Measurements from ENCODE around the gene TDRD6. TPM values are rescaled to one million over a fixed set of nuclear protein-coding genes. Genes with fewer than 3 reads are reported as not detected.
"Not testable (repeated sequence)": the region's sequence is repeated elsewhere in the genome, so short reads cannot be mapped to it uniquely, and the experiment has no call there.

TDRD6 gene, protein sequence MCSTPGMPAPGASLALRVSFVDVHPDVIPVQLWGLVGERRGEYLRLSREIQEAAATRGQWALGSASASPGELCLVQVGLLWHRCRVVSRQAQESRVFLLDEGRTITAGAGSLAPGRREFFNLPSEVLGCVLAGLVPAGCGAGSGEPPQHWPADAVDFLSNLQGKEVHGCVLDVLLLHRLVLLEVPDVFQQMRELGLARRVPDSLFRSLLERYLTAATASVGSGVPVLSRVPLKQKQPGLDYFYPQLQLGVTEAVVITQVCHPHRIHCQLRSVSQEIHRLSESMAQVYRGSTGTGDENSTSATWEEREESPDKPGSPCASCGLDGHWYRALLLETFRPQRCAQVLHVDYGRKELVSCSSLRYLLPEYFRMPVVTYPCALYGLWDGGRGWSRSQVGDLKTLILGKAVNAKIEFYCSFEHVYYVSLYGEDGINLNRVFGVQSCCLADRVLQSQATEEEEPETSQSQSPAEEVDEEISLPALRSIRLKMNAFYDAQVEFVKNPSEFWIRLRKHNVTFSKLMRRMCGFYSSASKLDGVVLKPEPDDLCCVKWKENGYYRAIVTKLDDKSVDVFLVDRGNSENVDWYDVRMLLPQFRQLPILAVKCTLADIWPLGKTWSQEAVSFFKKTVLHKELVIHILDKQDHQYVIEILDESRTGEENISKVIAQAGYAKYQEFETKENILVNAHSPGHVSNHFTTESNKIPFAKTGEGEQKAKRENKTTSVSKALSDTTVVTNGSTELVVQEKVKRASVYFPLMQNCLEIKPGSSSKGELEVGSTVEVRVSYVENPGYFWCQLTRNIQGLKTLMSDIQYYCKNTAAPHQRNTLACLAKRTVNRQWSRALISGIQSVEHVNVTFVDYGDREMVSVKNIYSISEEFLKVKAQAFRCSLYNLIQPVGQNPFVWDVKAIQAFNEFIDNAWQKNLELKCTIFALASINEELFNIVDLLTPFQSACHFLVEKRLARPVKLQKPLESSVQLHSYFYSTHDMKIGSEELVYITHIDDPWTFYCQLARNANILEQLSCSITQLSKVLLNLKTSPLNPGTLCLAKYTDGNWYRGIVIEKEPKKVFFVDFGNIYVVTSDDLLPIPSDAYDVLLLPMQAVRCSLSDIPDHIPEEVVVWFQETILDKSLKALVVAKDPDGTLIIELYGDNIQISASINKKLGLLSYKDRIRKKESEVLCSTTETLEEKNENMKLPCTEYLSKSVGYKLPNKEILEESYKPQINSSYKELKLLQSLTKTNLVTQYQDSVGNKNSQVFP (N-terminal part only)
- total RNA-seq = 1 to 10 TPM in 1 of 2 donors, under 1 TPM in 1; 0.44 to 1.2 TPM
- polyA plus RNA-seq (ENCODE audit: insufficient read length in 2 of 2) = 1 to 10 TPM; 3.4 to 3.8 TPM
- long read RNA-seq, donor 1 = 0 reads
- long read RNA-seq, donor 2 = 0 reads
- long read RNA-seq, donor 3 = 0 reads
- long read RNA-seq, donor 4 = 0 reads

DNA sequence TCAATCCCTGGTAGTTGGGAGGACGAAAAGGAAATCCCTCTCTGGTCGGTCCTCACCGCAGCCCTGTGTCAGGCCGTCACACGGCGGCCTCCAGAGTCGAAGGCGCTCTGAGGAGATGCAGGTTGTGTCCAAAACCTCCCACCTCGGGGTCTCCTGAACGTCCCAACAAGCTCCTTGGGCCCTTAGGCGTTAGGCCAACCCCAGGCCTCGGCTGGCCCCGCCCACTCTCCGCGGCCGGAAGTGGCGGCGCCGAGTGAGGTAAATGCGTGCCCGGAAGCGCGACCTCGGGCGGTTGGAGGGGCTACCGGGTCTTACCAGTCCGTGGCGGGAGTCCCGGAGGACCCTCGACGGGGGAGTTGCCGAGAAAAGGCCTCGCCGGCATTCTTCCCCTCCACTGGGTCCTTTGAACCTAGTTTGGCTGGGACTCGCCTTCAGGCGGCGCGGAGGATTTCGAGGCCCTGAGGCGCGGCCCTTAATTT is at the start of gene TDRD6:
TSS of gene TDRD6 (plus strand) at position 267 of the 479 bp plus-strand sequence. CDS start 244 bp downstream, outside the sequence.
- DNase-seq (ENCODE audit: low read depth in 4 of 6, low spot score in 6 of 6) = no peak
- Histone ChIP-seq H3K9me3 (ENCODE audit: control insufficient read depth, insufficient read depth, low read length) (no peaks in the 10 kb centered on the region), H3K4me1 (ENCODE audit: control insufficient read depth, insufficient read depth, low read length) (no peaks in the 10 kb centered on the region), H3K36me3 (ENCODE audit: control insufficient read depth, insufficient read depth, low read length) (peaks cover 12% of the 10 kb centered on the region), H3K4me3 (ENCODE audit: low read depth, low read length) (no peak within 1 kb of the TSS), H3K27me3 (ENCODE audit: control insufficient read depth, insufficient read depth, low read length) (no peaks in the 10 kb centered on the region), H3K27ac (ENCODE audit: low read depth, low read length) (no peak within 1 kb of the TSS)
- WGBS (ENCODE audit: insufficient coverage) = 93% methylated on average over 41 of the region's 41 CpGs

DNA sequence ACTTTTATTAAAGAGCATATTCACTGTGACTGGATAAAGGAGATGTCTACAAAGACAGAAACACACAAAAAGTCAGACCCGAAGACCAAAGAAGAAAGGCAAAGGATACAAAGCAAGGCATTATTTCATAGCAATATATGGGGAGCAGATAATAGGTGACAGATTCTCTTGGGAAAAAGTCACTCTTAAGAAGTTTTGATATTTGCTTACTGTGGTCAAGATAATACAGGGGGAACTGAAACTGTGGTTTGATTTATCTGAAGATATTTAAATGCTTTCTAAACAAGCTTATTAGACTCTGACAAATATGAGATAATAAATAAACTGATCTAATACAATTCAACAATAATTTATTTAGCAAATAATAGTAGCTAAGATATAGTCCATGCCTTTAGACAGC is 49.8 kb upstream of the TDRD6 start:
- no peak overlapping the region for H3K27ac ChIP-seq (ENCODE audit: low read depth, low read length)
- DNase-seq (ENCODE audit: low read depth in 4 of 6, low spot score in 6 of 6) = no peak
- no peak overlapping the region for H3K4me3 ChIP-seq (ENCODE audit: low read depth, low read length)
- H3K9me3 ChIP-seq (ENCODE audit: control insufficient read depth, insufficient read depth, low read length) = no peaks in the 10 kb centered on the region
- H3K36me3 ChIP-seq (ENCODE audit: control insufficient read depth, insufficient read depth, low read length) = no peaks in the 10 kb centered on the region
- H3K4me1 ChIP-seq (ENCODE audit: control insufficient read depth, insufficient read depth, low read length) = no peaks in the 10 kb centered on the region
- WGBS (ENCODE audit: insufficient coverage) = no CpG with 5 or more reads among the region's 1 CpG
- no peaks in the 10 kb centered on the region for H3K27me3 ChIP-seq (ENCODE audit: control insufficient read depth, insufficient read depth, low read length)

DNA sequence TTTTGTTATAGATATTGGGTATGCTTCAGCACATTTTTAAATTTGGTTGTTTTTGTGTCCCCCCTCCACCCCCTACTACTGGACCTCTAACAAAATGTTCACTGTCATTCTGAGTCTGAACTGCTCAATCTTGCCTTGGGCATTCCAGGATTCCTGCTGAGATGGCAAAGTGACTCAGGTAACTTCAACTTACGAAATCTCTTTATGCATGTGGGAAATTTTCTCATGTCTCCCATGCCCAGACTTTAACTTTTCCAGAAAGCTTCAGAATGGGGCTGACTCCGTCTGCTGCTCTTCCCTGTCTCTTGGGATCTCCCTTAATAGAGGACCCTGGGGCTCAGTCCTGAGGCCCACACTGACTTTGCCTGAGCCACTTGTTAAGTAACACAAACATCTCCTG is 49.0 kb upstream of the TDRD6 start:
- 83% methylated on average over 2 of the region's 2 CpGs for WGBS (ENCODE audit: insufficient coverage)

DNA sequence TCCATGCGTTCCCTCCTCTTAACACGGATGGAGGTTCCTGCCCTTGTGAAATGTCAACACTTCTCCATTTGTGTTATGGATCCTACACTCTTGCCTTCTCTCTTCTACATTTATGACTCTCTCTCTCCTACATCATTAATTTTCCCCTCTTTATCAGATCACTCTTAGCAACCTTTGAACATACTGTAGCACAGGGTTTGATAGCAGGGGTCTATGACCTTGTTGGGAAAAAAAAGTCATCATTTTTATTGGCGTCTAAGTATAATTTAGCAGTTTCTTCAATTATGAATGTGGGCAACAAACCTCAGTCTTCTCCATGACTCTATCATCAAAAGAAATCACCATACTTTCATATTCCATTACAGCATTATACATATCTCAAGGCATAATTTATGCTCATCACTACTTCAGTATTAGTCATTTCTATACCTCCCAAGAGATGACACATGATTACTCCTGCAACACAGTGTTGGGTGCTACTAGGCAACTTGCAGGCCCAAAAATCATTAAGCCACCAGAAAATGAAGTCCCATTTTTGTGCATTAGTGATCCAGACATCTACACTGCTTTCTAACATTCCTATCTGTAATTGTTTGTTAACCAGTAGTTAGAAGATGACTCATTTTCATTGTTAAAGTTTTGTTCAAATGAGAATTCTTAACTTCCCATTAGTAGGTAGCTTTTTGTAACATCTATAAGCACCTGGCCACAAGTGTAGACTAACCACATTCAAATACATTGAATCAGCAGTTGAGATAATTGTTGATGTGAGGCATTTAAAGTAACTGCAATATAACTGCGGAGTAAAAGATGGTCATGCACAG is 44.5 kb upstream of the TDRD6 start:
- no peak overlapping the region for H3K27ac ChIP-seq (ENCODE audit: low read depth, low read length)
- WGBS (ENCODE audit: insufficient coverage) = 85% methylated on average over 2 of the region's 4 CpGs
- DNase-seq (ENCODE audit: low read depth in 4 of 6, low spot score in 6 of 6) = no peak
- H3K36me3 ChIP-seq (ENCODE audit: control insufficient read depth, insufficient read depth, low read length) = no peaks in the 10 kb centered on the region
- no peaks in the 10 kb centered on the region for H3K4me1 ChIP-seq (ENCODE audit: control insufficient read depth, insufficient read depth, low read length)
- no peak overlapping the region for H3K4me3 ChIP-seq (ENCODE audit: low read depth, low read length)
- H3K9me3 ChIP-seq (ENCODE audit: control insufficient read depth, insufficient read depth, low read length) = no peaks in the 10 kb centered on the region
- no peaks in the 10 kb centered on the region for H3K27me3 ChIP-seq (ENCODE audit: control insufficient read depth, insufficient read depth, low read length)

More for the DNA sequence above, 49.0 kb upstream of the TDRD6 start:
- Histone ChIP-seq H3K36me3 (ENCODE audit: control insufficient read depth, insufficient read depth, low read length) (no peaks in the 10 kb centered on the region), H3K27me3 (ENCODE audit: control insufficient read depth, insufficient read depth, low read length) (no peaks in the 10 kb centered on the region), H3K27ac (ENCODE audit: low read depth, low read length) (no peak overlapping the region), H3K9me3 (ENCODE audit: control insufficient read depth, insufficient read depth, low read length) (no peaks in the 10 kb centered on the region), H3K4me3 (ENCODE audit: low read depth, low read length) (no peak overlapping the region), H3K4me1 (ENCODE audit: control insufficient read depth, insufficient read depth, low read length) (no peaks in the 10 kb centered on the region)
- no peak for DNase-seq (ENCODE audit: low read depth in 4 of 6, low spot score in 6 of 6)

DNA sequence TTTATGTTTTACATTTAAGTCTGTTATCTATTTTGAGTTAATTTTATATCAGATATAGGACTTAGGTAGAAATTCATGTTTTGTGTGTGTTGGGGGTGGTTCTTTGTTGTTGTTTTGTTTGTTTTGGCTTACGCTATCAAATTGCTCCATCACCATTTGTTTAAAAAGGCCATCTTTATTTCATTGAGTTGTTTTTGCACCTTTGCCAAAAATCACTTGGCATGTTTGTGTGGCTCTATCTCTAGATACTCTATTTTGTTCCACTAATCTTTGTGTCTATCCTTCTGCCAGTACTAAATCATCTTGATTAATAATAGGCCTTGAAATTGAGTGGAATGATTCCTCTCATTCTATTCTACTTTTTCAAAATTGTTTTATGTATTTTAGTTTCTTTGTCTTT is 42.4 kb upstream of the TDRD6 start:
- H3K9me3 ChIP-seq (ENCODE audit: control insufficient read depth, insufficient read depth, low read length) = no peaks in the 10 kb centered on the region
- DNase-seq (ENCODE audit: low read depth in 4 of 6, low spot score in 6 of 6) = no peak
- H3K27ac ChIP-seq (ENCODE audit: low read depth, low read length) = no peak overlapping the region
- H3K36me3 ChIP-seq (ENCODE audit: control insufficient read depth, insufficient read depth, low read length) = no peaks in the 10 kb centered on the region
- no peaks in the 10 kb centered on the region for H3K27me3 ChIP-seq (ENCODE audit: control insufficient read depth, insufficient read depth, low read length)
- no CpG with 5 or more reads among the region's 1 CpG for WGBS (ENCODE audit: insufficient coverage)
- no peaks in the 10 kb centered on the region for H3K4me1 ChIP-seq (ENCODE audit: control insufficient read depth, insufficient read depth, low read length)
- no peak overlapping the region for H3K4me3 ChIP-seq (ENCODE audit: low read depth, low read length)

DNA sequence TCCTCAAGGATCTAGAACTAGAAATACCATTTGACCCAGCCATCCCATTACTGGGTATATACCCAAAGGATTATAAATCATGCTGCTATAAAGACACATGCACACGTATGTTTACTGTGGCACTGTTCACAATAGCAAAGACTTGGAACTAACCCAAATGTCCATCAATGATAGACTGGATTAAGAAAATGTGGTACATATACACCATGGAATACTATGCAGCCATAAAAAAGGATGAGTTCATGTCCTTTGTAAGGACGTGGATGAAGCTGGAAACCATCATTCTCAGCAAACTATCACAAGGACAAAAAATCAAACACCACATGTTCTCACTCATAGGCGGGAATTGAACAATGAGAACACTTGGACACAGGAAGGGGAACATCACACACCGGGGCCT is 39.6 kb upstream of the TDRD6 start:
- not testable (repeated sequence) for H3K4me3 ChIP-seq (ENCODE audit: low read depth, low read length); DNase-seq (ENCODE audit: low read depth in 4 of 6, low spot score in 6 of 6); H3K27ac ChIP-seq (ENCODE audit: low read depth, low read length); H3K9me3 ChIP-seq (ENCODE audit: control insufficient read depth, insufficient read depth, low read length); H3K4me1 ChIP-seq (ENCODE audit: control insufficient read depth, insufficient read depth, low read length); H3K27me3 ChIP-seq (ENCODE audit: control insufficient read depth, insufficient read depth, low read length); H3K36me3 ChIP-seq (ENCODE audit: control insufficient read depth, insufficient read depth, low read length)
- whole genome bisulfite sequencing (ENCODE audit: insufficient coverage) = no CpG with 5 or more reads among the region's 4 CpGs

DNA sequence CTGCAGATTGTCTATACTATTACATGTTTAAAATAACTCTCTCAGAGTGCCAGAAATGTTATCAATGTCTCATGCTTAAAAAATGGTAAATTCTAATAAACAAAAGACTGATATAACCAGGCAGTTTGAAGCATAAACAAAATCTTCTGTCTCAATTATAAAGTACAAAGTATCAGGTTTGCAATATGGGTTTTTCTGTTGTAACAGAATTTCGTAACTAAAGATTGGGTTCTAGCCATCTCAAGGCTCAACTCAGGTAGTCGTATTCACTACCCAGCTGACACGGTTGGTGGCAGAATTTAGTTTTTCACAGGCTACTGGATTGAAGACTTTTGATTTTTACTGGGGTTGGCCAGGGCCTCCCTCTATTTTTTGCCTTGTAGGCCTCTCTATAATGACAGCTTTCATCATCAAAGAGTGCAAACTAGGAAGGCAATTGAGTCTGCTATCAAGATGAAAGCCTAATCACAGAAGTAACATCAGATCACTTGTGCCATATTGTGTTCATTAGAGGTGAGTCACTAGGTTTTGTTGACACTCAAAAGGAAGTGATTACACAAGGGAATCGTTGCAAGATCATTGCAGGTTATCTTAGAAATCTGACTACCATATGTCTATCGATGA is 38.7 kb upstream of the TDRD6 start:
- H3K27me3 ChIP-seq (ENCODE audit: control insufficient read depth, insufficient read depth, low read length) = no peaks in the 10 kb centered on the region
- no peak for DNase-seq (ENCODE audit: low read depth in 4 of 6, low spot score in 6 of 6)
- 100% methylated on average over 1 of the region's 5 CpGs for WGBS (ENCODE audit: insufficient coverage)
- no peaks in the 10 kb centered on the region for H3K9me3 ChIP-seq (ENCODE audit: control insufficient read depth, insufficient read depth, low read length)
- H3K4me3 ChIP-seq (ENCODE audit: low read depth, low read length) = no peak overlapping the region
- no peaks in the 10 kb centered on the region for H3K4me1 ChIP-seq (ENCODE audit: control insufficient read depth, insufficient read depth, low read length)
- no peaks in the 10 kb centered on the region for H3K36me3 ChIP-seq (ENCODE audit: control insufficient read depth, insufficient read depth, low read length)
- H3K27ac ChIP-seq (ENCODE audit: low read depth, low read length) = no peak overlapping the region

DNA sequence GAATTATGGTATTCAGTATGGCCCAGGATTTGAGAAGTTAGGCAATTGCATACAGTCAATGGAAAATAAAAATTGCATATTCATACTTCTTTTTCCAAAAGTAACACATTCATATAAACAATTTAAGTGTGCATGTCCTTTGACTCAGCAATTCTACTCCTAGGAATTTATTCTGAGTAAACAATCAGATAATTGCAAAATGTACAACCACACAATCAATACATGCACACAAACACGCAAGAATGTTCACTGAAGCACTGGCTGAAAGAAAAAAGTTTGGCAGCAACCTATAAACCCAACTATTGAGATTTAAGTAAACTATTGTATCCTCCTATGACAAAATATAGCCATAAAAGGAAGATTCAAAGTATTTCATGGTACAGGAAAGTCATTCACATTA is 36.7 kb upstream of the TDRD6 start:
- DNase-seq (ENCODE audit: low read depth in 4 of 6, low spot score in 6 of 6) = no peak
- WGBS (ENCODE audit: insufficient coverage) = no CpG with 5 or more reads among the region's 1 CpG
- Histone ChIP-seq H3K4me3 (ENCODE audit: low read depth, low read length) (no peak overlapping the region), H3K36me3 (ENCODE audit: control insufficient read depth, insufficient read depth, low read length) (peaks cover 1% of the 10 kb centered on the region), H3K9me3 (ENCODE audit: control insufficient read depth, insufficient read depth, low read length) (no peaks in the 10 kb centered on the region), H3K4me1 (ENCODE audit: control insufficient read depth, insufficient read depth, low read length) (no peaks in the 10 kb centered on the region), H3K27me3 (ENCODE audit: control insufficient read depth, insufficient read depth, low read length) (no peaks in the 10 kb centered on the region), H3K27ac (ENCODE audit: low read depth, low read length) (no peak overlapping the region)
